ENCODE data around the gene CELF6.

CELF6 gene

DNA sequence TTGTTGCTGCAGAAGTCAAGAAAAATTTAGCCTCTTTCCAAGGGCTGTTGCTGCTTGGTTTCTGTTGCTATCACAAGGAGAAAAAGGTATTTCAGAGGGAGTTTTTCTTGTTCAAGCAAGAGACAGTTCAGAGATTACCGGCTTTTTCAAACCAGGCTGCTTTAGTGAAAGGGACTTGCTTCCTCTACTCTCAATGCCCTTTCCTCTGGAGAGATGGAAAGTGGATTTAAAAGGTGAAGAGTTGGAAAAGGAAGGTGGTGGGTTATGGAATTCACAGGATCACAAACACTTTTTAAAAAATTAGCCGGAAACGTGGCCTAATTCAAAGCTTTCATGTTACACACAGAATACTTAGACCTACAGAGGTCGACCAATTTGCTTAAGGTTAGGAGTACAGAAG, 48.7 kb downstream of the CELF6 start:
- DNase-seq: no peak

DNA sequence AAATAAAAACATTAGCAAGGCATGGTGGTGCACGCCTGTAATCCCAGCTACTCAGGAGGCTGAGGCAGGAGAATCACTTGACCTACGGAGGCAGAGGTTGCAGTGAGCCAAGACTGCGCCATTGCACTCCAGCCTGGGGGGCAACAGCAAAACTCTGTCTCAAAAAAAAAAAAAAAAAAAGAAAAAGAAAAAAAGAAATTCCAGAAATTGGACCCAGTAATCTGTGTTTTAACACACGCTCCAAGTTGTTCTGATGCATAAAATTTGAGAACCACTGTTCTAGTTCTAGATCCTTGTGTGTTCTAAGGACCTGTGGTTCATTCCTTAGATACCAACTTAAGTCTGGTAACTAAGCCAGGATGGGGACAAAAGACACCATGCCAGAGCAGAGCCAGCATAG, 50.2 kb downstream of the CELF6 start:
- no peak for DNase-seq

DNA sequence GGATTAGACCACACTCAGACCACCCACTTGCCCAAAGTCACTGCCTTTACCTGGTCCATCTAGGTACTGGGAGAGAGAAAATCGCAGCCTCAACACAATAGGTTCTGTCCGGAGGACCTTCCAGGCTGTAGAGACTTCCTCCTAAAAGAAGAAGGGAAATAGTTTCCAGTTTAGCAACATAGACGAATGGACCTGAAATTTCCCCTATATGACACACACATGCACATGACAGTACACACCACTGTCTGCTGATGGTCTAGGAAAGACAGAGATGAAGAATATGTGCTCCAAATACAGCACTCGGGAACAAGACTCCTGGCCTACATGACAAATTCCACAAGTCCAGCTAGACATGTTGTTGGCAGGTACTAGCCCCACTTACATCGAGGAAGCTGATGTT, 54.9 kb downstream of the CELF6 start:
- no peak for DNase-seq

DNA sequence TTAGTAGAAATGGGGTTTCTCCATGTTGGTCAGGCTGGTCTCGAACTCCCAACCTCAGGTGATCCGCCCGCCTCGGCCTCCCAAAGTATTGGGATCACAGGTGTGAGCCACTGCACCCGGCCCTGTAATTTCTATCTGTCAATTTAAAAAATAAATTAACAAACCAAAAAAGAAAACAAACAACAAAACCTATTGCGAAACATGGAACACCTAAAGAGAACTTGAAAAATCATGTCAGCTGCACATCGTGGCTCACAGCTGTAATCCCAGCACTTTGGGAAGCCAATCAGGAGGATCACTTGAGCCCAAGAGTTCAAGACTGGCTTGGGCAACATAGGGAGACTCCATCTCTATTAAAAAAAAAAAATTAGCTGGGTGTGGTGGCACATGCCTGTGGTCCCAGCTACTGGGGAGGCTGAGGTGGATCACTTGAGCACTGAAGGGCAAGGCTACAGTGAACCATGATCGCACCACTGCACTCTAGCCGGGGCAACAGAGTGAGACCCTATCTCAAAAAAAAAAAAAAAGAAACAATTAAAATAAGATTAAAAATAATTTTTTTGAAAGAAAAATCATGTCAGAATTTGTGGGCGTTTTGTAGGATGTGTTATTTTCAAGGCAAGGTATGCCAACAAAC, 67.2 kb downstream of the CELF6 start:
- no peak for DNase-seq

DNA sequence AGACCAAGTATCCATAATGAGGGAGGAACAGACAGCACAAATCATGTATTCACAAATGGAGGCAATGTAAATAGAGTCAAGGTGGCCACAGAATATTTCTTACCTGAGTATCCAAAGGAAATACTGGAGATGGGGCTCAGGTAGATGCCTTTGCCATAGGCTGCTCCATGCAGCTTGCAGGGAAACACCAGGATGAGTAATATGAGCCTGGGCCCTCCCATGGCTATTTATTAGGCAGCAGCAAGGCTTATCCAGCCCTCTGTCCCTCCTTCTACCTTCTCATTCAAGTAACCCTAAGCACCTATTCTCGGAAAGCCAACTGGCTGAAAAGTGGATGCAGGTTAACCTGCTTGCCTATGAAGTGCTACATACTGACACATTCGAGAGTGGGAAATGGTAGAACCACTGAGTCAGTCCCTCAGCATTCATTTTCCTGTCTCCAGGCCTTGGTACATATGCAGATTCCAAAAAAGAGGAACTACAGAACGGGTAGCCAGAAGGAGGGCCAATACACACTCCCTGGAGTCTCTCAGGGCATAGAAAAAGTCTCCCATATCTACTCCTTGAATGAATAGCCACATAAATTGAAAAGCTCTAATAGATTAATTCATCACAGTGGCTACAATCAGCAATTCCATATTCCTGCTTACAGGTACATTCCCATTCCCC, 70.7 kb downstream of the CELF6 start:
- no peak for DNase-seq

DNA sequence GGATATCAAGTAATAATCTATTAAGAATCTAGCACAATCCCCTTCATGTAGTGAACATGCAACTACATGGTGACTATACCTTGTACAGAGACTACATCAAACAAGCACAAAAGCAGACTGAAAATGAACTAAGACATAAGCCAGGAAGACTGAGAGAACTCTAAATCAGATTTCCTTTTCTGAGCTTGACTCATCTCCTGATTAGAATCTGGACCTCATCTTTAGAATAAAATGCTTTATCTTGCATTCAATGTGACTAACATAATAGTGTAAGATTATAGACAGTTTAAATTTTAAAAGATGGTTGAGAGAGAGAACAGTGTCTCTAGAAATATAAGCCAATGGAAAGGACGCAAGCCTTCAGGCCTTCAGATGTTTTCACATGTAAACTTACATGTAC, 71.4 kb downstream of the CELF6 start:
- DNase-seq: no peak

DNA sequence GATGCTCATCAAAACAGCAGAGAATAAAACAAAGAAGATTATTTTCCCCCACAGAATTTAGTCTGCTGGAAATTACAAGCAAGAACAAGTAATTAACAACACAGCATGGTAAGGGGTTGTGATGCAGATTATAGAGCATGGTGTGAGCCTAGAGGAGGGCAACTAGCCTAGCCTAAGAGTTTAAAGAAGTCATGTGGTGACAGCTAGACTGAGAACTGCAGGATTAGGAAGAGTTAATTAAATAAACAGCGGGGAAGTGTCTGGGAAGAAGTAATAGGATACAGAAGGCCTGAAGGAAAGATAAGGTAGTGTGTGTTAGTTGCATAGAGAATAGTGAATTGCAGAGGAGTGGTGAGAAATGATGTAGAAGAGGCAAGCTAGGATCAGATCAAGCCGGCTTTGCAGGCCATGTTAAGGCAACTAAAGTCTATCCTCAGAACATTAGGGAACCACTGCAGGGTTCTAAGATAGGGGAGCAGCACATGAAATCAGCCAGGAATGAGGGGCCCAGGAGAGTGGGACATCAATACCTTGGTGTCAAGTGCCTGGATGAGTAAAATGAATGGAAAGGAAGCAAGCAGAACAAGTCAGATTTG, 77.1 kb downstream of the CELF6 start:
- no peak for DNase-seq

DNA sequence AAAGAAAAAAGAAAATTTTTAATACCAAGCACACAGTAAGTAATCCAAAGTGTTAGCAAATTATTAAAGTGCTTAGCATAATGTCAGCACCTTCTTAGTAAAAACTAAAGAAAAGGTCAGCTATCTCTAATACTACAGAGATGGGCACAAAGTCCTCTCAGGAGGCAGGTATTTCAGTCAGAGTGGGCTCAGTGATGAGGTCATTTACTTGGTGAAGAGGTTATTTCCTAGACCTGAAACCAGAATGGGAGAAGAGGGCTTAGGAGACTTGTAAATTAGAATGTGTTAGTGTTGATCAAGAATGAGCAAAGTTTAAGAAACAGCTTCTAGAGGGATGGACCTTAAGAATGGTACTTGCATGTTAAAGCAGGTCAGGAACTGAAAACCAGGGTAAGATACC, 80.3 kb downstream of the CELF6 start:
- no peak for DNase-seq

DNA sequence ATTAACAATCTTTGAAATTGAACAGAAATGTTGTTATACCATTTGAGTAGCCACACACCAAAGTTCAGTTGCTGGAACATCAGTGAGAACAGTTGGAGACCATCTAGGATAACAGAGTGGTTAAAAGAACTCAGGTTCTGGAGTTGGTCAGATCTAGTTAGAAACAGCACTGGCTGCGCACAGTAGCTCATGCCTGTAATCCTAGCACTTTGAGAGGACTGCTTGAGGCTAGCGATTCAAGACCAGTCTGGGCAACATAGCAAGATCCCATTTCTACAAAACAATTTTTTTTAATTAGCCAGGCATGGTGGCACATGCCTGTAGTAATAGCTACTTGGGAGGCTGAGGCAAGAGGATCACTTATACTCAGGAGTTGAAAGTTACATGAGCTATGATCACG, 81.4 kb downstream of the CELF6 start:
- no peak for DNase-seq

DNA sequence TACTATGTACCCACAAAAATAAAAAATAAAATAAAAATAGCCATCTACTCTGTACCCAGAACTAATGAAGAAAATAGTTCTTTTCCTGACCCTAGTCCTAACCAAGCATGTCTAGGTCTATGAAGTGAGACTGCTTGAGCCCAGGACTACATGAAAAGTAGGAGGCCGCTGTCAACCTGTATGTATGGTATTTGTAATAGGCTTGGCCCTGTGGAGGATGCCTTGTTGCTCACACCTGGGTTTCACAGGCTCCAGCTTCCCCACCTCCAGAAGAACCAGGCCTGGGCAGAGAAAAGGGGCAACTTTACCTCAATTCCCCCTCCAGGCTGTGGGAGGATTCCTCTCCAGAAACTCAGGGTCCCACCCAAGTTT, 82.1 kb downstream of the CELF6 start:
- DNase-seq: peak; percentile 24

DNA sequence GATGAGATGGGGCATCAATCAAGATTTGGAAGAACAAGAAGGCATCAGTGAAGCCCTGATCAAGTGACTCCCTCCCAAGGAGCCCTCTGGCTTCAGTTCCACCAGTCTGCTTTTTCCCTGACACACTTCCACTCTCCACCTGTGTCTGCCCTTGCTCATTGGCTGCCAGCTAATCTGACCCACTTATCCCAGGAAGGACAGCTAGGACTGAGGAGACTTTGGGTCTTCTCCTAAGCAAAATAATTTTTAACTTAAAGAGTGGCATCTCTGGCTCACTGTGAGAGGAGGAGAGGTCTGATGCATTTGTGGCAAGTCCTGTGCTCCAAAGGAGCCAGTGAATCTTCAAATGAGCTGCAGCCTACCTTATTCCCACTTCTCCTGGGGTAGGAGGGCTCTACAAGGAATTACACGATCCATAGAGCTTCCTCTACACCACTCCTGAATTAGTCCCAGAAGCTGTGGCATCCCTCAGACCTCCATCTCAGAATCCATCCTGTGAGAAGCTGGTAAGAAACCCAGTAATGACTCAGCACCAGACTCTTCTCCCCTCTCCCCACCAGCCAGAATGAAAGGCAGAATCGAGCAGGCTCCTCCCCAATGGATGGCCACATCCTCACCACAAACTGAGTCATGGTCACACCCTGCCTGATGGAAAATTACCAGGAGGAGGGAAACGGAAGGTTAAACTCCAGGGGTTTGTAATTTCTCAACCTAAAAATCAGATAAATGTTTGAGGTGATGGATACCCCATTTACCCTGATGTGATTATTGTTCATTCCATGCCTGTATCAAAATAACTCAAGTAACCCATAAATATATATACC, 82.7 kb downstream of the CELF6 start:
- peak; percentile 77 for DNase-seq

DNA sequence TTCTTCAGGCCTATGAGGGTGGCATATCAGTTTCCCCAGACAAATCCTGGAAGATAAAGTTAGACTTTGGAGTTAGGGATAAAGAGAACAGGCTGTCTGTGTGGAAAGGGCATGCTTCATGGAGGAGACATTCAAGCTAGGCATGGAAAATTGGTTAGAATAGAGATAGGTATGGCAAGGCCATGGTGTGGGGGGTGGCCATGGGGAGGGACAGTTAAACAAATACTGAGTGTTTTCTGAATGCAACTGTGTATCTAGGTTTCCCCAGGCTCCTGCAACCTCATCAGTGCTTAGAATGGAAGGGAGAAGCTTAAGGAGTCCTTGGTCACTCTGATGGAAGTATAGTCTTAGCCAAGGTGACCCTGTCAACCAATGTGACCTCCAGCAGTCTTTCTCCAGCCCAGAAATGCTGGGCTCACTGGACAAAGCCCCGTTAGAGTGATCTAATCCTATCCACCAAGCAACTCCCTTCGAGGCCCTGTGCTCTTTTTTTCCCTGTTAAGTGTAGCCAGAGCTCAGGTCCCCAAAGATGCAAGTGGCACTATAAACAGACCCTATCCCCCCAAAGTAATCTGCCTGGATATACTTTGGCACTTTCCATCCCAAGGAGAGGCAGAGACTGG, 83.5 kb downstream of the CELF6 start:
- no peak for DNase-seq

DNA sequence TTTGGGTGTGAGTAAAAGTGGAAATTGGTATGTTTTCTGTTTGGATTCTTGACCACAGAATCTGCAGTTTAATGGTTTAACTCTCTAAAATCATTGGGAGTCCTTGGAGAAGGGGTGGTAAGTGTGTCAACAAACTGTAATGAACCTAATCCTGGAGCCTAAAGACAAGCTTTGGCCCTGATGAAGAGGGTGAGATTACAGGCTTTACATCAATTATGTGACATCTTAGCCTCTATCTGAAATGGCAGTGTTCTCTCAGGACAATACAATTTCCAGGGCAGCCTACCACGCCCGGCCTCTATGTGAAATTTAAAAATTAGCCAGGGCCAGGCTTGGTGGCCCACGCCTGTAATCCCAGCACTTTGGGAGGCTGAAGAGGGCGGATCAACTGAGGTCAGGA, 84.7 kb downstream of the CELF6 start:
- DNase-seq: no peak
